H9 (cell line): ENCODE data around the gene TXNDC11. TPM values are rescaled to one million over a fixed set of nuclear protein-coding genes. Genes with fewer than 3 reads are reported as not detected.

Experiments
- DNase-seq: peaks from one replicate; pipeline ENCODE4 v3.0.0-alpha.2; 2017
- H2AFZ ChIP-seq: one replicate; pipeline ENCODE4 v1.6.1; 2013; ENCODE audit warnings: mild to moderate bottlenecking, low read length, control low read depth, moderate library complexity
- H2AK5ac ChIP-seq: 2 replicates; pipeline ENCODE4 v1.6.1; 2013; ENCODE audit warnings: low read length, control low read depth, mixed read lengths; ENCODE audit not compliant: insufficient read length
- H2BK120ac ChIP-seq: one replicate; pipeline ENCODE4 v1.6.1; 2013; ENCODE audit warnings: low read depth, mild to moderate bottlenecking, low read length, control low read depth, inconsistent platforms; ENCODE audit not compliant: poor library complexity, severe bottlenecking
- H2BK12ac ChIP-seq: 2 replicates; pipeline ENCODE4 v1.6.1; 2013; ENCODE audit warnings: low read length, control low read depth, mixed read lengths, low read depth; ENCODE audit not compliant: insufficient read length
- H2BK15ac ChIP-seq: 2 replicates; pipeline ENCODE4 v1.6.1; 2013; ENCODE audit warnings: low read depth, low read length, control low read depth
- H2BK20ac ChIP-seq: one replicate; pipeline ENCODE4 v1.6.1; 2013; ENCODE audit warnings: low read depth, mild to moderate bottlenecking, low read length, control low read depth, inconsistent platforms; ENCODE audit not compliant: poor library complexity, severe bottlenecking
- H2BK5ac ChIP-seq: 2 replicates; pipeline ENCODE4 v1.6.1; 2013; ENCODE audit warnings: low read length, control low read depth, mixed read lengths; ENCODE audit not compliant: insufficient read length
- H3K14ac ChIP-seq: 2 replicates; pipeline ENCODE4 v1.6.1; 2013; ENCODE audit warnings: low read length, control low read depth; ENCODE audit not compliant: insufficient read depth
- H3K18ac ChIP-seq: 2 replicates; pipeline ENCODE4 v1.6.1; 2013; ENCODE audit warnings: low read depth, mild to moderate bottlenecking, mixed read lengths, low read length, control low read depth; ENCODE audit not compliant: insufficient read length
- H3K23ac ChIP-seq: 2 replicates; pipeline ENCODE4 v1.6.1; 2013; ENCODE audit warnings: low read length, control low read depth, mixed read lengths, low read depth; ENCODE audit not compliant: insufficient read length
- H3K23me2 ChIP-seq: 2 replicates; pipeline ENCODE4 v1.6.1; 2013; ENCODE audit warnings: low read depth, mild to moderate bottlenecking, mixed read lengths, low read length, control low read depth; ENCODE audit not compliant: insufficient read length, poor library complexity, severe bottlenecking
- H3K27ac ChIP-seq: 2 replicates; pipeline ENCODE4 v1.5.1; 2013; ENCODE audit warnings: low read length, control low read depth, mixed read lengths, low read depth; ENCODE audit not compliant: insufficient read length
- H3K27me3 ChIP-seq: 2 replicates; pipeline ENCODE4 v1.6.1; 2013; ENCODE audit warnings: low read length, control low read depth, inconsistent platforms; ENCODE audit not compliant: insufficient read depth
- H3K4ac ChIP-seq: 2 replicates; pipeline ENCODE4 v1.6.1; 2013; ENCODE audit warnings: low read depth, mild to moderate bottlenecking, control low read depth, inconsistent platforms, low read length, moderate library complexity
- H3K4me1 ChIP-seq: 2 replicates; pipeline ENCODE4 v1.6.1; 2013; ENCODE audit warnings: low read length, control low read depth, inconsistent platforms; ENCODE audit not compliant: insufficient read depth
- H3K4me2 ChIP-seq: 2 replicates; pipeline ENCODE4 v1.6.1; 2013; ENCODE audit warnings: low read length, control low read depth, mixed read lengths; ENCODE audit not compliant: insufficient read length, insufficient read depth
- H3K56ac ChIP-seq: 2 replicates; pipeline ENCODE4 v1.6.1; 2013; ENCODE audit warnings: low read depth, mild to moderate bottlenecking, mixed read lengths, low read length, control low read depth; ENCODE audit not compliant: insufficient read length
- H3K79me1 ChIP-seq: 2 replicates; pipeline ENCODE4 v1.6.1; 2013; ENCODE audit warnings: low read depth, mild to moderate bottlenecking, moderate library complexity, low read length, control low read depth, inconsistent platforms; ENCODE audit not compliant: insufficient read depth, poor library complexity, severe bottlenecking
- H3K79me2 ChIP-seq: 2 replicates; pipeline ENCODE4 v1.6.1; 2013; ENCODE audit warnings: low read length, control low read depth, inconsistent platforms; ENCODE audit not compliant: insufficient read depth
- H3K9ac ChIP-seq: 2 replicates; pipeline ENCODE4 v1.6.1; 2013; ENCODE audit warnings: low read length, control low read depth, mixed read lengths; ENCODE audit not compliant: insufficient read length; ENCODE audit errors: extremely low read depth
- H3K9me3 ChIP-seq: one replicate; pipeline ENCODE4 v1.6.1; 2013; ENCODE audit warnings: low read depth, low read length, inconsistent platforms; ENCODE audit not compliant: control insufficient read depth
- H3T11ph ChIP-seq: one replicate; pipeline ENCODE4 v1.6.1; 2013; ENCODE audit warnings: mild to moderate bottlenecking, low read length, control low read depth, inconsistent platforms
- H4K20me1 ChIP-seq: one replicate; pipeline ENCODE4 v1.6.1; 2013; ENCODE audit not compliant: control insufficient read depth, insufficient read length, insufficient read depth
- H4K5ac ChIP-seq: 2 replicates; pipeline ENCODE4 v1.6.1; 2013; ENCODE audit warnings: low read depth, mild to moderate bottlenecking, mixed read lengths, low read length, control low read depth; ENCODE audit not compliant: insufficient read length
- H4K8ac ChIP-seq: replicated peaks from 2 replicates; pipeline ENCODE4 v1.6.1; 2013; ENCODE audit warnings: low read length, control low read depth, mixed read lengths, low read depth; ENCODE audit not compliant: insufficient read length
- H4K91ac ChIP-seq: 2 replicates; pipeline ENCODE4 v1.6.1; 2013; ENCODE audit warnings: low read depth, mild to moderate bottlenecking, moderate library complexity, mixed read lengths, low read length, control low read depth; ENCODE audit not compliant: insufficient read length
- H3K27ac Mint-ChIP-seq, 3 experiments: 2 replicates in 2 of 3; 3 replicates in 1 of 3; pipeline ENCODE4 v1.8.0; 2020 to 2021; ENCODE audit warnings: mixed read lengths in 3 of 3, mild to moderate bottlenecking in 1 of 3, moderate library complexity in 1 of 3
- H3K27me3 Mint-ChIP-seq: 2 replicates; pipeline ENCODE4 v1.8.0; 2021; ENCODE audit warnings: low read depth, mild to moderate bottlenecking, moderate library complexity, mixed read lengths
- H3K36me3 Mint-ChIP-seq, 3 experiments: 2 replicates in 2 of 3; 3 replicates in 1 of 3; pipeline ENCODE4 v1.8.0; 2020 to 2021; ENCODE audit warnings: low read depth in 3 of 3, mixed read lengths in 3 of 3; ENCODE audit not compliant: insufficient read depth in 1 of 3
- H3K4me1 Mint-ChIP-seq, 2 experiments: 2 replicates each; pipeline ENCODE4 v1.8.0; 2020; ENCODE audit warnings: mixed read lengths in 2 of 2
- H3K4me3 Mint-ChIP-seq, 2 experiments: 2 replicates in 1 of 2; 3 replicates in 1 of 2; pipeline ENCODE4 v1.8.0; 2020 to 2021; ENCODE audit warnings: mild to moderate bottlenecking in 2 of 2, mixed read lengths in 2 of 2, moderate library complexity in 1 of 2
- H3K9me3 Mint-ChIP-seq, 2 experiments: 2 replicates in 1 of 2; 3 replicates in 1 of 2; pipeline ENCODE4 v1.8.0; 2020; ENCODE audit warnings: mild to moderate bottlenecking in 2 of 2, mixed read lengths in 2 of 2, moderate library complexity in 1 of 2
- WGBS: extraction: QIAGEN DNeasy Blood & Tissue Kit; methylation state at CpG from one replicate; pipeline ENCODE4 v1.1.7; 2013; ENCODE audit warnings: missing lambda C conversion rate, low lambda C conversion rate, mixed read lengths; ENCODE audit not compliant: insufficient read length; ENCODE audit errors: extremely low coverage; 5-methylcytosine and 5-hydroxymethylcytosine counted together
- total RNA-seq: library from RNA; stranded (reverse); gene quantifications from 2 replicates; pipeline ENCODE4 v1.2.1, GENCODE V29; 2021
- TF ChIP-seq, protein P1 (sequence below): fragments of 200-600 bp; sonication (generic); conservative IDR thresholded peaks from 3 replicates; pipeline ENCODE4 v1.8.0; 2021; ENCODE audit warnings: antibody characterized with exemption, mild to moderate bottlenecking

The TXNDC11 gene
- total RNA-seq, 1 experiment from 2014 or later: 12.2 TPM

DNA sequence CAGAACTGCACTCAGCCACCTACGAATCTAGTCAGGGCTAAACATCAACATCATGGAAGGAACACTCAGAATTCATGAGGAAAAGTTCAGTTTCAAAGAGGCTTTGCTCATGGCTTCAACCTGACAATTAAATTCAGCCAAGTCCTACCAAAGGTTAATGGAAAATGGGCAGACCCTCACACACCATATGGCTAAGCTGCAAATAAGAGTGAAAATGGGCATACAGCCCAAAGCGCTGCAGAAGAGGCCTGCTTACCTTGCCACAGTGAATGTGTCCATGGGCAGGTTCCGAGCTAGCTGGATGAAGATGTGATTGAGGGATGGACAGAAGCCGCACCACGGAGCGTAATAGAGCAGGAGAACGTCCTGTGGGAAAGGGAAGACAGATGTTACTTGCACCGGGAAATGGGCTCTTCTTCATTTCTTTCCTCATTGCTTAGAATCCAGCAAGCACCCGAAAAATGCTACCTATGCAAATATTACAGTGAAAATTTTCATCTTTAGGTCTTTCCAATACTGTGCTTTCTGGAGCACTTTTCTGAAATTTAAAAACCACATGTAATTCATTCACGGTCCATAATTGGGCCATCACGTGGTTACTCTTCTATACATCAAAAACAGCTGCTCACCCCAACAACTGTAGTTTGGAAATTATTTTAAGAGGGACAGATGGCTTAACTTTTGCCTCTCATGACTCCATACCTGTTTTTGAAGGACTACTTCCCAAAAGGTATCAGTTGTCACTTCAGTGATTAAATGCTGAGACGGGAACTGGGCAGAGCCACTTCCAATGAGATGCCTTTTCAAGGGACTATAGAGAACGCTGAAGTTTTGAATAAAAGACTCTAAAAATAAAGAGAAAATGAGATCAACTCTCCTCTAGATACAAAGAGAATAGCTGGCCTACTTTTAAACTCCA lies 54.8 kb downstream of the TXNDC11 start:
- no CpG with 5 or more reads among the region's 13 CpGs for WGBS

More for the DNA sequence above, 54.8 kb downstream of the TXNDC11 start:
- Histone ChIP-seq H3K56ac (no peak overlapping the region), H4K91ac (no peak overlapping the region), H3T11ph (no peak overlapping the region), H3K4me1 (no peaks in the 10 kb centered on the region), H2BK20ac (no peak overlapping the region), H3K4me2 (no peak overlapping the region), H3K23ac (no peak overlapping the region), H3K9ac (no peak overlapping the region), H2BK12ac (no peak overlapping the region), H3K4ac (no peak overlapping the region), H3K79me1 (no peaks in the 10 kb centered on the region), H3K27me3 (no peaks in the 10 kb centered on the region), H2AK5ac (no peak overlapping the region), H2BK15ac (no peak overlapping the region), H3K14ac (no peak overlapping the region), H3K27ac (no peak overlapping the region), H2BK5ac (no peak overlapping the region), H3K18ac (no peak overlapping the region), H3K9me3 (no peaks in the 10 kb centered on the region), H4K5ac (no peak overlapping the region), H4K20me1 (no peaks in the 10 kb centered on the region), H2BK120ac (no peak overlapping the region), H3K23me2 (no peaks in the 10 kb centered on the region), H2AFZ (no peak overlapping the region), H4K8ac (no peak overlapping the region), H3K79me2 (no peaks in the 10 kb centered on the region)
- TF ChIP-seq, protein P1, sequence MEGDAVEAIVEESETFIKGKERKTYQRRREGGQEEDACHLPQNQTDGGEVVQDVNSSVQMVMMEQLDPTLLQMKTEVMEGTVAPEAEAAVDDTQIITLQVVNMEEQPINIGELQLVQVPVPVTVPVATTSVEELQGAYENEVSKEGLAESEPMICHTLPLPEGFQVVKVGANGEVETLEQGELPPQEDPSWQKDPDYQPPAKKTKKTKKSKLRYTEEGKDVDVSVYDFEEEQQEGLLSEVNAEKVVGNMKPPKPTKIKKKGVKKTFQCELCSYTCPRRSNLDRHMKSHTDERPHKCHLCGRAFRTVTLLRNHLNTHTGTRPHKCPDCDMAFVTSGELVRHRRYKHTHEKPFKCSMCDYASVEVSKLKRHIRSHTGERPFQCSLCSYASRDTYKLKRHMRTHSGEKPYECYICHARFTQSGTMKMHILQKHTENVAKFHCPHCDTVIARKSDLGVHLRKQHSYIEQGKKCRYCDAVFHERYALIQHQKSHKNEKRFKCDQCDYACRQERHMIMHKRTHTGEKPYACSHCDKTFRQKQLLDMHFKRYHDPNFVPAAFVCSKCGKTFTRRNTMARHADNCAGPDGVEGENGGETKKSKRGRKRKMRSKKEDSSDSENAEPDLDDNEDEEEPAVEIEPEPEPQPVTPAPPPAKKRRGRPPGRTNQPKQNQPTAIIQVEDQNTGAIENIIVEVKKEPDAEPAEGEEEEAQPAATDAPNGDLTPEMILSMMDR: no peak
- Mint-ChIP-seq H3K4me1 (0 out of 4 replicates have a peak, but pooled peaks cover 0 to under 1% of the 10 kb centered on the region in 2 experiments), H3K27ac (no peak overlapping the region), H3K9me3 (no peaks in the 10 kb centered on the region), H3K4me3 (no peak overlapping the region), H3K27me3 (no peaks in the 10 kb centered on the region), H3K36me3 (peaks cover 2 to 64% (median 45%) of the 10 kb centered on the region in 3 experiments; a peak in 6 of 7 replicates)
- DNase-seq: no peak
